SU-DHL-6 (cell line): ENCODE results near the gene RPL23.

Experiments
- EZH2phosphoT487 ChIP-seq: fragments of 200-600 bp; sonication (generic), shearing (Covaris generic); conservative IDR thresholded peaks from 2 replicates; pipeline ENCODE4 v1.6.1; 2018; ENCODE audit warnings: mild to moderate bottlenecking, antibody characterized with exemption, low read length, moderate library complexity, mixed read lengths
- TF ChIP-seq, protein P1 (sequence below): fragments of 200-600 bp; sonication (generic); IDR thresholded peaks from one replicate; pipeline ENCODE4 v1.5.1; 2017; ENCODE audit warnings: antibody characterized with exemption, mild to moderate bottlenecking, low read length, moderate library complexity; ENCODE audit not compliant: insufficient read depth, poor library complexity, severe bottlenecking

- TF ChIP-seq, protein P1, sequence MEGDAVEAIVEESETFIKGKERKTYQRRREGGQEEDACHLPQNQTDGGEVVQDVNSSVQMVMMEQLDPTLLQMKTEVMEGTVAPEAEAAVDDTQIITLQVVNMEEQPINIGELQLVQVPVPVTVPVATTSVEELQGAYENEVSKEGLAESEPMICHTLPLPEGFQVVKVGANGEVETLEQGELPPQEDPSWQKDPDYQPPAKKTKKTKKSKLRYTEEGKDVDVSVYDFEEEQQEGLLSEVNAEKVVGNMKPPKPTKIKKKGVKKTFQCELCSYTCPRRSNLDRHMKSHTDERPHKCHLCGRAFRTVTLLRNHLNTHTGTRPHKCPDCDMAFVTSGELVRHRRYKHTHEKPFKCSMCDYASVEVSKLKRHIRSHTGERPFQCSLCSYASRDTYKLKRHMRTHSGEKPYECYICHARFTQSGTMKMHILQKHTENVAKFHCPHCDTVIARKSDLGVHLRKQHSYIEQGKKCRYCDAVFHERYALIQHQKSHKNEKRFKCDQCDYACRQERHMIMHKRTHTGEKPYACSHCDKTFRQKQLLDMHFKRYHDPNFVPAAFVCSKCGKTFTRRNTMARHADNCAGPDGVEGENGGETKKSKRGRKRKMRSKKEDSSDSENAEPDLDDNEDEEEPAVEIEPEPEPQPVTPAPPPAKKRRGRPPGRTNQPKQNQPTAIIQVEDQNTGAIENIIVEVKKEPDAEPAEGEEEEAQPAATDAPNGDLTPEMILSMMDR = no peak
- TF ChIP-seq EZH2phosphoT487 = no peak
Observed at GRCh38 chr17:38877130-38877851, 23.8 kb upstream of the RPL23 start.
